Astrocyte (in vitro differentiated cells and primary cell): ENCODE results near the gene PLEKHA5.

Experiments
- EZH2 ChIP-seq: IDR thresholded peaks from 2 replicates; pipeline ENCODE4 v1.6.1; 2012; ENCODE audit warnings: mild to moderate bottlenecking, low read length, inconsistent platforms; ENCODE audit not compliant: insufficient read depth
- TF ChIP-seq, protein P1 (sequence below): IDR thresholded peaks from 2 replicates; pipeline ENCODE4 v1.5.1; 2011; ENCODE audit warnings: low read depth, mild to moderate bottlenecking, inconsistent platforms, low read length, moderate library complexity; ENCODE audit not compliant: insufficient read depth

DNA sequence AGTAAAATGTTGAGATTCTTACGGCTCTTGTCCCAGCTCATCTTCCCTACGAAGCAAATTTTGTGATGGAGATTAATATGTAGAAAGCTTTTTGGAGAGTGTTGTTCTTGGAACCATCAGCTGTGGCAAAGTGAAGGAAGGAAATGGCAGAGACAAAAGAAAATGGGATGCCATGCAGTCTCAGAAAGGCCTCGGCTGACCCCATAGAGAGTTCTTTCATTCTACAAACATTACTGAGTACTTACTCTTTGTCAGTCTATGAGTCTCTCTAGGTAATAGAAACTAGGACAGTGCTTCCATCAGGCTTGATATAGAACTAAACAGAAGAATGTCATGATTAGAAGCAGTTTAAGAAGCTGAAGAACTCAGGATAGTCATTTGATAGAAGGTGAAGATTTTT is 134.1 kb downstream of the PLEKHA5 start:
- TF ChIP-seq, protein P1, sequence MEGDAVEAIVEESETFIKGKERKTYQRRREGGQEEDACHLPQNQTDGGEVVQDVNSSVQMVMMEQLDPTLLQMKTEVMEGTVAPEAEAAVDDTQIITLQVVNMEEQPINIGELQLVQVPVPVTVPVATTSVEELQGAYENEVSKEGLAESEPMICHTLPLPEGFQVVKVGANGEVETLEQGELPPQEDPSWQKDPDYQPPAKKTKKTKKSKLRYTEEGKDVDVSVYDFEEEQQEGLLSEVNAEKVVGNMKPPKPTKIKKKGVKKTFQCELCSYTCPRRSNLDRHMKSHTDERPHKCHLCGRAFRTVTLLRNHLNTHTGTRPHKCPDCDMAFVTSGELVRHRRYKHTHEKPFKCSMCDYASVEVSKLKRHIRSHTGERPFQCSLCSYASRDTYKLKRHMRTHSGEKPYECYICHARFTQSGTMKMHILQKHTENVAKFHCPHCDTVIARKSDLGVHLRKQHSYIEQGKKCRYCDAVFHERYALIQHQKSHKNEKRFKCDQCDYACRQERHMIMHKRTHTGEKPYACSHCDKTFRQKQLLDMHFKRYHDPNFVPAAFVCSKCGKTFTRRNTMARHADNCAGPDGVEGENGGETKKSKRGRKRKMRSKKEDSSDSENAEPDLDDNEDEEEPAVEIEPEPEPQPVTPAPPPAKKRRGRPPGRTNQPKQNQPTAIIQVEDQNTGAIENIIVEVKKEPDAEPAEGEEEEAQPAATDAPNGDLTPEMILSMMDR: no peak
- no peak for TF ChIP-seq EZH2
